Tibial nerve (tissue), 4 donors: ENCODE data around the gene NMD3. TPM values are rescaled to one million over a fixed set of nuclear protein-coding genes. Genes with fewer than 3 reads are reported as not detected.

Source experiments
- DNase-seq, 2 donors: peaks; one replicate each; pipeline ENCODE4 v3.0.0-alpha.2; 2019; ENCODE audit warnings: low spot score in 2 of 2
- H3K27ac ChIP-seq, 4 donors: fragments of 200-600 bp; sonication (generic) in 3 of 4; one replicate each; pipeline ENCODE4 v1.5.1; 2017 to 2019; ENCODE audit warnings: mild to moderate bottlenecking in 1 of 4
- H3K27me3 ChIP-seq, 2 donors: fragments of 200-600 bp; sonication (generic) in 1 of 2; one replicate each; pipeline versions ENCODE4 v1.5.1 to v1.6.0; 2017 to 2019
- H3K36me3 ChIP-seq, 3 donors: fragments of 200-600 bp; sonication (generic); one replicate each; pipeline ENCODE4 v1.5.1; 2018 to 2019
- H3K4me1 ChIP-seq, 4 donors: fragments of 200-600 bp; sonication (generic) in 3 of 4; one replicate each; pipeline ENCODE4 v1.5.1; 2017 to 2019
- H3K4me3 ChIP-seq, 4 donors: fragments of 200-600 bp; sonication (generic) in 3 of 4; one replicate each; pipeline ENCODE4 v1.5.1; 2017 to 2019; ENCODE audit warnings: mild to moderate bottlenecking in 1 of 4, moderate library complexity in 1 of 4
- H3K9me3 ChIP-seq, 4 donors: fragments of 200-600 bp; sonication (generic) in 3 of 4; one replicate each; pipeline ENCODE4 v1.5.1; 2017 to 2019
- EP300 ChIP-seq, 2 donors: sonication (generic); formaldehyde crosslinking; IDR thresholded peaks; one replicate each; pipeline ENCODE4 v1.6.1; 2017; ENCODE audit warnings: antibody characterized with exemption in 2 of 2, mild to moderate bottlenecking in 1 of 2
- POLR2A ChIP-seq, 2 donors: fragments of 450-650 bp; IDR thresholded peaks; one replicate each; pipeline ENCODE4 v1.6.1; 2017; ENCODE audit warnings: antibody characterized with exemption in 2 of 2, mild to moderate bottlenecking in 2 of 2, moderate library complexity in 2 of 2
- WGBS, 2 donors: methylation state at CpG; one replicate each; pipeline ENCODE4 v1.1.5; 2018; 5-methylcytosine and 5-hydroxymethylcytosine counted together
- total RNA-seq, 4 donors: library from RNA; depleted of rRNA; stranded (reverse); fragments of >200 nt; gene quantifications; one replicate each; pipeline ENCODE4 v1.1.0, GENCODE V29; 2016
- TF ChIP-seq, protein P1 (sequence below), 5 experiments: fragments of 200-600 bp in 3 of 5; fragments of 450-650 bp in 2 of 5; sonication (generic) in 3 of 5; IDR thresholded peaks; one replicate each; pipeline ENCODE4 v1.5.1; 2016 to 2019; ENCODE audit warnings: antibody characterized with exemption in 5 of 5, mild to moderate bottlenecking in 3 of 5, moderate library complexity in 2 of 5

Gene NMD3
- total RNA-seq, 4 donors from 2014 or later, result 26.7 to 54.6 (median 42.3) TPM

DNA sequence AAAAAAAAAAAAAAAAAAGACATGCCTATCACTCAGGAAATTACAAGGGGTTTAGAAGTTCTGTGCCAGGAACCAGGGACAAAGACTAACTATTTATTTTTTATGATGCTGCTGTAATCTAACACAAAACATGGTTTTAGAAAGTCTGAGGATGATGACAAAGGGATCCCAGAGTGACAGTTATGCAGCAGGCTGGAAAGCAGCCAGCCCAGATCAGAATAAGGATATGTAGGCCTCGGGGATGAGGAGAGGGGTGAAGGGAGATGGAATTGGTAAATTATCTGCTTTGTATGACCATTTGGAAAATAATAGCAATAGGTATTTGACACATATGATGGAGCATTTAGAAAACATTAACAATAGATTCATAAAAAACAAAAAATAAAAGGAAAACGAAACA, 34.1 kb upstream of the NMD3 start:
- 20 to 40% methylated on average over 2 of the region's 2 CpGs for WGBS, 2 donors
- Histone ChIP-seq H3K27me3 (no peaks in the 10 kb centered on the region), H3K36me3 (no peaks in the 10 kb centered on the region), H3K27ac (no peak overlapping the region), H3K4me1 (no peaks in the 10 kb centered on the region), H3K4me3 (no peak overlapping the region), H3K9me3 (no peaks in the 10 kb centered on the region)
- TF ChIP-seq, protein P1, sequence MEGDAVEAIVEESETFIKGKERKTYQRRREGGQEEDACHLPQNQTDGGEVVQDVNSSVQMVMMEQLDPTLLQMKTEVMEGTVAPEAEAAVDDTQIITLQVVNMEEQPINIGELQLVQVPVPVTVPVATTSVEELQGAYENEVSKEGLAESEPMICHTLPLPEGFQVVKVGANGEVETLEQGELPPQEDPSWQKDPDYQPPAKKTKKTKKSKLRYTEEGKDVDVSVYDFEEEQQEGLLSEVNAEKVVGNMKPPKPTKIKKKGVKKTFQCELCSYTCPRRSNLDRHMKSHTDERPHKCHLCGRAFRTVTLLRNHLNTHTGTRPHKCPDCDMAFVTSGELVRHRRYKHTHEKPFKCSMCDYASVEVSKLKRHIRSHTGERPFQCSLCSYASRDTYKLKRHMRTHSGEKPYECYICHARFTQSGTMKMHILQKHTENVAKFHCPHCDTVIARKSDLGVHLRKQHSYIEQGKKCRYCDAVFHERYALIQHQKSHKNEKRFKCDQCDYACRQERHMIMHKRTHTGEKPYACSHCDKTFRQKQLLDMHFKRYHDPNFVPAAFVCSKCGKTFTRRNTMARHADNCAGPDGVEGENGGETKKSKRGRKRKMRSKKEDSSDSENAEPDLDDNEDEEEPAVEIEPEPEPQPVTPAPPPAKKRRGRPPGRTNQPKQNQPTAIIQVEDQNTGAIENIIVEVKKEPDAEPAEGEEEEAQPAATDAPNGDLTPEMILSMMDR (IDR thresholded peaks at IDR 0.05), result no peak
- TF ChIP-seq POLR2A (IDR thresholded peaks at IDR 0.05) (no peak), EP300 (IDR thresholded peaks at IDR 0.05) (no peak)
- no peak for DNase-seq

DNA sequence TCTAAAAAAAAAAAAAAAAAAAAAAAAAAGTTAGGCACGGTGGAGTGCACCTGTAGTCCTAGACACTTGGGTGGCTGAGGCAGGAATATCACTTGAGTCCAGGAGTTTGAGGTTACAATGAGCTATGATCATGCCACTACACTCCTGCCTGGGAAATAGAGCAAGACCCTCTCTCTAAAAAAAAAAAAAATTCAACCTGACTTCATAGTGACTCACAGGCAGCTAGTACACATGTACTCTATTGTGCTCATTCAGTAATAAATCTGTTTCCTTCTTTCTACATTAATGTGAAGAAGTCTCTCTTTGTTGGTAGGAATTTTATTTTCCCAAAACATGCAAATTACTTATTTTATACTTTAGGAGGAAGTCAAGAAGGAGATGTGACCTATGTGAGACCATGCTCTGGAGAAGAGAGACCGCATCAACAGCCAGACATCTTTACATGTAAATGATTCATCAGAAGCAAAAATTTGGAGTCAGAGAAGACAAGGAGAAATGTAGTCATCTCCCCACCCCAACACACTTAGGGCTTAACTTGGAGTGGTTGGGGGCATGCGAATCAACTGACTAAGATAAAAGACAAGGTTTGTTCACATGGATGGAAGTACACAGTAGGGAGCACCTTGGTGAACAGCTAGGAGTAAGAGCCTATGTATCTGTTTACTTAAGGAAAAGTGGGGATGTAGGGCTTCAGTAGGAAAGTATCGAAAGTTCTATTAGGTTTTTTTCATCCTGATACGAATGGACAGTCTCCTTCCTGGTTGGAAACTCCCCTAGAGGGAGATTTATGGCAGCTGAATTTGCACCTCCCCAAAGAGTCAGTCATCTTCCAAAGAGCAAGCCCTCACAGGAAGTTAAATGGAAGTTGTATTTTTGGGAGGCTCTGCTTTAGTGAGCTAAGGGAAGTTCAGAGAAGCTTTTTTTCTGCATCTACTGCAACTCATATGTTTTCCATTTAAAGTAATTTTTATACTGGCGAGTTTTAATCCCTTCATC, 23.0 kb upstream of the NMD3 start:
- WGBS, 2 donors, result 83 to 84% methylated on average over 6 of the region's 6 CpGs
- no peak overlapping the region for H3K27ac ChIP-seq
- DNase-seq, result no peak
- no peaks in the 10 kb centered on the region for H3K36me3 ChIP-seq
- H3K9me3 ChIP-seq, result peaks cover 0 to 19% (median 0%) of the 10 kb centered on the region in 4 donors
- no peak overlapping the region for H3K4me3 ChIP-seq
- no peaks in the 10 kb centered on the region for H3K4me1 ChIP-seq
- TF ChIP-seq, protein P1 (IDR thresholded peaks at IDR 0.05), result no peak
- TF ChIP-seq POLR2A (IDR thresholded peaks at IDR 0.05), result no peak
- TF ChIP-seq EP300 (IDR thresholded peaks at IDR 0.05), result no peak
- no peaks in the 10 kb centered on the region for H3K27me3 ChIP-seq

DNA sequence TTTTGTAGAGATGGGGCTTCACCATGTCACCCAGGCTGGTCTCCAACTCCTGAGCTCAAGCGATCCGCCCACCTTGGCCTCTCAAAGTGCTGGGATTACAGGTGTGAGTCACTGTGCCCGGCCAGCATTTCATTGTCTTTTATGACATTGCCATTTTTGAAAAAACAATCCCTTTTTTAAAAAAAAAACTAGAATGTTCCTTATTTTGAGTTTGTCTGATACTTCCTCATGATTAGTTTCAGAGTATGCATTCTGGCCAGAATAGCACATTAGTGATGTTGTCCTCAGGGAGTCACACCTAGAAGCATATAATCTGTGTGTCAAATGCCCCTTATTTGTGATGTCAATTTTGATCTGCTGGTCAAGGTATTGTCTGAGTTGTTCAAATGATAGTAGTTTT, 21.2 kb upstream of the NMD3 start:
- H3K9me3 ChIP-seq, result peaks cover 0 to 15% (median 0%) of the 10 kb centered on the region in 4 donors
- WGBS, 2 donors, result 89 to 91% methylated on average over 3 of the region's 3 CpGs
- no peak for TF ChIP-seq POLR2A (IDR thresholded peaks at IDR 0.05)
- TF ChIP-seq, protein P1 (IDR thresholded peaks at IDR 0.05), result no peak
- no peak for TF ChIP-seq EP300 (IDR thresholded peaks at IDR 0.05)
- H3K4me1 ChIP-seq, result no peaks in the 10 kb centered on the region
- no peaks in the 10 kb centered on the region for H3K36me3 ChIP-seq
- DNase-seq, result no peak
- H3K27ac ChIP-seq, result no peak overlapping the region
- H3K4me3 ChIP-seq, result no peak overlapping the region
- H3K27me3 ChIP-seq, result no peaks in the 10 kb centered on the region

- TF ChIP-seq POLR2A (IDR thresholded peaks at IDR 0.05) (no peak), EP300 (IDR thresholded peaks at IDR 0.05) (no peak)
- TF ChIP-seq, protein P1 (IDR thresholded peaks at IDR 0.05), result no peak
- 90% methylated on average over 4 of the region's 4 CpGs for WGBS, 2 donors
- no peak for DNase-seq
Observed at GRCh38 chr3:161203485-161204098, 17.5 kb upstream of the NMD3 start.

DNA sequence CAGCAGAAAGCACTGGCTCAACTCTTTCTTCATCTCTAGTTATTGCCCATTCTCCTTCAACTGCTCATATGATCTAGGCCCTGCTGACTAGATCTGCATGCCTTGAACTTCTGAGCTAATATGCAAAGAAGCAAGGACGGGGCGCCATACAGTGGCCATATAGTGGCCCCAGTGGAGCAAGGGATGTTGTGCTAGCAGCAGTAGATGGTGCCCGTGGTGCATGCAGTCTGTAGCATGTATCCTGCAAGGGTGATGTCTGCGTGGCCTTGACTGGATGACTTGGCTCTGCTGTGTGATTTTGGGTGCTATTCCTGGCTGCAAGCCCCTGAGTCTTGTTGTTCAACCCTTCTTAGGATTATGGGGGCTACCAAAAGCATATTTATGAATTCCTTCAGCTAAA, 12.2 kb upstream of the NMD3 start:
- Histone ChIP-seq H3K4me1 (no peaks in the 10 kb centered on the region), H3K27me3 (no peaks in the 10 kb centered on the region), H3K9me3 (no peaks in the 10 kb centered on the region), H3K36me3 (no peaks in the 10 kb centered on the region), H3K4me3 (no peak overlapping the region), H3K27ac (no peak overlapping the region)
- TF ChIP-seq EP300 (IDR thresholded peaks at IDR 0.05) (no peak), POLR2A (IDR thresholded peaks at IDR 0.05) (no peak)
- TF ChIP-seq, protein P1 (IDR thresholded peaks at IDR 0.05), result no peak
- no peak for DNase-seq
- WGBS, 2 donors, result 82 to 89% methylated on average over 4 of the region's 4 CpGs

More at GRCh38 chr3:161203485-161204098, 17.5 kb upstream of the NMD3 start:
- no peaks in the 10 kb centered on the region for H3K27me3 ChIP-seq
- H3K4me1 ChIP-seq, result no peaks in the 10 kb centered on the region
- no peaks in the 10 kb centered on the region for H3K36me3 ChIP-seq
- H3K9me3 ChIP-seq, result no peaks in the 10 kb centered on the region
- no peak overlapping the region for H3K27ac ChIP-seq
- no peak overlapping the region for H3K4me3 ChIP-seq
